Astrocyte of the spinal cord (primary cell): ENCODE measurements around the gene SLC16A11.
"Not testable (repeated sequence)": the region's sequence is repeated elsewhere in the genome, so short reads cannot be mapped to it uniquely, and the experiment has no call there.

Experiments used
- DNase-seq: peaks from one replicate; pipeline ENCODE4 v3.0.0; 2011; ENCODE audit warnings: low read depth, low spot score
- H3K4me3 ChIP-seq: 2 replicates; pipeline ENCODE4 v1.5.1; 2011; ENCODE audit warnings: low read depth, mild to moderate bottlenecking, low read length, moderate library complexity
- in situ Hi-C: cut with HindIII; loops from 2 replicates; pipeline ENCODE4 v1.10.0; 2017; ENCODE audit warnings: low sequenced_read_pairs
- TF ChIP-seq, protein P1 (sequence below): IDR thresholded peaks from 2 replicates; pipeline ENCODE4 v1.5.1; 2012; ENCODE audit warnings: low read depth, mild to moderate bottlenecking, low read length, inconsistent platforms

Gene SLC16A11

DNA sequence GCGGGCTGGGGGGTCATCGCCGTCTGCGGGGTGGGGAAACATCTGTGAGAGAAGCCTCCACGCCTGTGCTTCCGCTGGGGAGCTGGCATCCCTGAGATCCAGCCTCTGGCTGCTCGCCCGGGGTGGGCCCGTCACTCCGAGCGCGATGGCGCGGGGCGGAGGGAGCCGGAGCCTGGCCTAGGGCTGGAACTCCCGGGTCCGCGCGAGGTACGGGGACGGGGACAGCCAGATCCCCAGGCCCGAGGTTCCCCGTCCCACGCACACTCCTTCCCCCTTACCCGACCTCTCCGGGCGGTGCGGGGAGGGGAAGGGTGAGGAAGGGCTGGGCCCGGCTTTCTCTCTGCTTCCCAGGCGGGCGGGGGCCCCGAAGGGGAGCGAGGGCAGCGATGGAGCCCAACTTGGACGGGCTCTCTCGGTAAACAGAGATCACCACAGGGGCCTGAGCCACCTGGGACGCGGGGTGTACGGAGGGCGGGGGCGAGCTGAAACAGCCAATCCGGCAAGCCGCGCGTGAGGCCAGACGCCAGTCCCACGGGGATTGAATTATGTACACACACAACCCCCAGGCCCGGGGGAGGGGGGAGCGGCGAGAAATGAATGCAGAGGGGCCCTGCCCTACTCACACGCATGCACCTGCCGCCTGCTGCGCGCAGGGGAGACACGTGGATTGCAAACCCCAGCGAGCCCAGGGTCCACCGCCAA lies at the start of gene SLC16A11:
Gene SLC16A11 (minus strand): TSS at position 596 of the 702 bp plus-strand sequence. CDS start 579 bp downstream, at position 17.
- in situ Hi-C loops, result no loop called here
- TF ChIP-seq, protein P1, sequence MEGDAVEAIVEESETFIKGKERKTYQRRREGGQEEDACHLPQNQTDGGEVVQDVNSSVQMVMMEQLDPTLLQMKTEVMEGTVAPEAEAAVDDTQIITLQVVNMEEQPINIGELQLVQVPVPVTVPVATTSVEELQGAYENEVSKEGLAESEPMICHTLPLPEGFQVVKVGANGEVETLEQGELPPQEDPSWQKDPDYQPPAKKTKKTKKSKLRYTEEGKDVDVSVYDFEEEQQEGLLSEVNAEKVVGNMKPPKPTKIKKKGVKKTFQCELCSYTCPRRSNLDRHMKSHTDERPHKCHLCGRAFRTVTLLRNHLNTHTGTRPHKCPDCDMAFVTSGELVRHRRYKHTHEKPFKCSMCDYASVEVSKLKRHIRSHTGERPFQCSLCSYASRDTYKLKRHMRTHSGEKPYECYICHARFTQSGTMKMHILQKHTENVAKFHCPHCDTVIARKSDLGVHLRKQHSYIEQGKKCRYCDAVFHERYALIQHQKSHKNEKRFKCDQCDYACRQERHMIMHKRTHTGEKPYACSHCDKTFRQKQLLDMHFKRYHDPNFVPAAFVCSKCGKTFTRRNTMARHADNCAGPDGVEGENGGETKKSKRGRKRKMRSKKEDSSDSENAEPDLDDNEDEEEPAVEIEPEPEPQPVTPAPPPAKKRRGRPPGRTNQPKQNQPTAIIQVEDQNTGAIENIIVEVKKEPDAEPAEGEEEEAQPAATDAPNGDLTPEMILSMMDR, result no peak
- DNase-seq, result peak; percentile 17
- peak within 1 kb of the TSS; percentile 23 for H3K4me3 ChIP-seq

- DNase-seq, H3K4me3 ChIP-seq, in situ Hi-C loops: not testable (repeated sequence)
These were observed 47.6 kb upstream of the SLC16A11 start for GRCh38 chr17:7091311-7092005.

- DNase-seq, H3K4me3 ChIP-seq, in situ Hi-C loops: not testable (repeated sequence)
These were observed 45.7 kb upstream of the SLC16A11 start for GRCh38 chr17:7089570-7089969.

- in situ Hi-C loops, DNase-seq: not testable (repeated sequence)
These were observed 44.5 kb upstream of the SLC16A11 start for GRCh38 chr17:7088442-7088841.

GRCh38 chr17:7084088-7084487 lies 40.2 kb upstream of the SLC16A11 start:
- H3K4me3 ChIP-seq, result no peak overlapping the region
- TF ChIP-seq, protein P1, result no peak
- in situ Hi-C loops, result no loop called here
- peak; percentile 0 for DNase-seq

More at GRCh38 chr17:7088442-7088841, 44.5 kb upstream of the SLC16A11 start:
- H3K4me3 ChIP-seq, result not testable (repeated sequence)

GRCh38 chr17:7083592-7083991 lies 39.7 kb upstream of the SLC16A11 start:
- TF ChIP-seq, protein P1, result no peak
- in situ Hi-C loops, result no loop called here
- no peak overlapping the region for H3K4me3 ChIP-seq
- DNase-seq, result peak; percentile 17

- TF ChIP-seq, protein P1, result no peak
- no peak overlapping the region for H3K4me3 ChIP-seq
- no peak for DNase-seq
- in situ Hi-C loops, result no loop called here
These were observed 37.6 kb upstream of the SLC16A11 start for GRCh38 chr17:7081341-7082062.
